Natural killer cell treated with Interleukin-12 subunit alpha and Interleukin-12 subunit beta and Interleukin-15 and Interleukin-18, amount 100 ng/mL, for 72 hours (primary cell): ENCODE data around the gene CLDN4. TPM values are rescaled to one million over a fixed set of nuclear protein-coding genes. Genes with fewer than 3 reads are reported as not detected.

Experiments
- ATAC-seq, 2 donors: fragments of 150-1000 bp; cut with Tn5 transposase in 1 of 2; sonication (Bioruptor Pico), chemical (Tn5 transposase) in 1 of 2; 2 replicates each; pipeline ENCODE4 v1.10.0; 2021
- DNase-seq: peaks from one replicate; pipeline ENCODE4 v3.0.0; 2022; ENCODE audit warnings: low spot score
- H3K27ac Mint-ChIP-seq, 2 donors: 1 replicate in 1 of 2; 2 replicates in 1 of 2; pipeline ENCODE4 v1.8.0; 2022; ENCODE audit warnings: mixed read lengths in 2 of 2, mild to moderate bottlenecking in 1 of 2, moderate library complexity in 1 of 2
- H3K27me3 Mint-ChIP-seq, 2 donors: 1 replicate in 1 of 2; 2 replicates in 1 of 2; pipeline ENCODE4 v1.8.0; 2022; ENCODE audit warnings: mixed read lengths in 2 of 2
- H3K36me3 Mint-ChIP-seq: one replicate; pipeline ENCODE4 v1.8.0; 2022; ENCODE audit warnings: mixed read lengths
- H3K4me1 Mint-ChIP-seq, 2 donors: 1 replicate in 1 of 2; 2 replicates in 1 of 2; pipeline ENCODE4 v1.8.0; 2022; ENCODE audit warnings: low read depth in 2 of 2, mixed read lengths in 2 of 2, mild to moderate bottlenecking in 1 of 2
- H3K4me3 Mint-ChIP-seq: one replicate; pipeline ENCODE4 v1.8.0; 2022; ENCODE audit warnings: mixed read lengths
- H3K9me3 Mint-ChIP-seq: 2 replicates; pipeline ENCODE4 v1.8.0; 2022; ENCODE audit warnings: mixed read lengths
- total RNA-seq, 2 donors: library from RNA; stranded (reverse); gene quantifications; one replicate each; pipeline ENCODE4 v1.2.3, GENCODE V29; 2022

CLDN4 gene
- total RNA-seq, 2 donors from 2014 or later = not detected

DNA sequence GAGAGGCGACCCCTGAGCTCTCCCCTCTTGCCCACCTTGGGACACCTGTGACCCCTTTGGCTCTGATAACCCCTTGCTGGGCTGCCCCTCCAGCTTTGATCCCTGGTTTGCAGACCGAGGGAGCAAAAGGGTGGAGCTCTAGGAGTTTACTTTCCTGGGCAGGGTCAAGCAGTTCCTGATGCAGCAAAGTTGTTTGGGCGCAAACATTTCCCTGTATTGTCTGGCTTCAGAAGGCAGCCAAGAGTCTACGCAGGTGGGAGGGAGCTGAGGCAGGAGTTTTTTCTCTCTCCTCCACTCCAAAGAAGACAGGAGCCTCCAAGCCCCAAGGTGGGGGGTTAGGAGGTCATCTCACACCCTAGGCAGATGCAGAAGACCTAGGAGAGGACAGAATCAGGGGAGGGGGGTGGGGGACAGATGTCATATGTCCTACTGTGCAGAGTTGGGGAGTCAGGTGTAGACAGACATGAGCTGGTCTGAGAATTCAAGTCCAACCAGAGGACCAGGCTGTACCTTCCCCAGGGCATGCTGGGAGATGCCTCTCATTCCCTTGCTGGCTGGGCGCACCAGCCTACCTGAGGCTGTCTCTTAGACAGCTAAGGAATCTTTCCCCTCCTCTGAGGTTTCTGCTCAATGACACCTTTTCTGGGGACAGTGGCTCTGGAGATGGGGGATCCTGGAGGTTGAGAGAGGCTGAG lies 50.7 kb downstream of the CLDN4 start:
- H3K27ac Mint-ChIP-seq = no peak overlapping the region
- no peaks in the 10 kb centered on the region for H3K36me3 Mint-ChIP-seq
- H3K9me3 Mint-ChIP-seq = no peaks in the 10 kb centered on the region
- H3K27me3 Mint-ChIP-seq = peaks cover 8 to 9% of the 10 kb centered on the region in 2 donors
- H3K4me1 Mint-ChIP-seq = no peaks in the 10 kb centered on the region
- no peak overlapping the region for H3K4me3 Mint-ChIP-seq
- DNase-seq (peak; percentile 39), ATAC-seq (no peak)

DNA sequence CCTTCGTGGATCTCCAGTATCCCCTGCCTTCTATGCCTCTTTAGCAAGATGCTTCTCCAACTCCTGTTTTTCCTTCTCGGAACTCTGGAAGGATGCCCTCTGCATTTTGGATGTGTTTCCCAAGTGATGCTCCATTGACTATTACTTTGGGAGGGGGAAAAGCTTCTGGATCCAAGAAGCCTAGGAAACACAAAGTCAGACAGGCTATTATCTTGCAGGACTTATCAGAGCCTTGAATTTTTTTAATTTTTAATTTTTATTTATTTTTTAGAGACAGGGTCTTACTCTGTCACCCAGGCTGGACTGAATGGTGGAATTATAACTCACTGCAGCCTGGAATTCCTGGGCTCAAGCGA lies 51.2 kb downstream of the CLDN4 start:
- H3K4me1 Mint-ChIP-seq = no peaks in the 10 kb centered on the region
- DNase-seq = no peak
- no peaks in the 10 kb centered on the region for H3K36me3 Mint-ChIP-seq
- no peaks in the 10 kb centered on the region for H3K9me3 Mint-ChIP-seq
- no peak for ATAC-seq
- no peak overlapping the region for H3K27ac Mint-ChIP-seq
- H3K27me3 Mint-ChIP-seq = peaks cover 9 to 11% of the 10 kb centered on the region in 2 donors
- H3K4me3 Mint-ChIP-seq = no peak overlapping the region

Other genes starting within 250 kb of the CLDN4 start
- gene MLXIPL, start 206.5 kb upstream of the CLDN4 start, total RNA-seq = under 1 TPM in 1 of 2 donors, not detected in 1; 0.43 TPM
- under 1 TPM; 0.25 to 0.36 TPM for gene VPS37D, start 163.2 kb upstream of the CLDN4 start, total RNA-seq
- 1 to 10 TPM; 8.0 to 9.2 TPM for gene DNAJC30, start 147.5 kb upstream of the CLDN4 start, total RNA-seq
- 10 to 100 TPM; 76.4 to 99.9 TPM for gene BUD23, start 147.4 kb upstream of the CLDN4 start, total RNA-seq
- gene STX1A, start 111.3 kb upstream of the CLDN4 start, total RNA-seq = 10 to 100 TPM; 17.8 to 23.2 TPM
- gene ABHD11, start 92.2 kb upstream of the CLDN4 start, total RNA-seq = 10 to 100 TPM; 16.9 to 24.2 TPM
- not detected for gene CLDN3, start 60.7 kb upstream of the CLDN4 start, total RNA-seq
- not detected for gene METTL27, start 11.5 kb downstream of the CLDN4 start, total RNA-seq
- not detected for gene TMEM270, start 30.2 kb downstream of the CLDN4 start, total RNA-seq
- under 1 TPM in 1 of 2 donors, not detected in 1; 0.10 TPM for gene ELN, start 197.2 kb downstream of the CLDN4 start, total RNA-seq